DMS114 treated with DMSO at 0.1 percent for 48 hours (cell line): Measurements from ENCODE around the gene AGXT2.
"Not testable (repeated sequence)": the region's sequence is repeated elsewhere in the genome, so short reads cannot be mapped to it uniquely, and the experiment has no call there.

Experiments
- DNase-seq: peaks from one replicate; lab custom pipeline; 2025; ENCODE audit not compliant: unreplicated experiment; lab: John Stamatoyannopoulos, UW

AGXT2 gene

GRCh38 chr5:34976347-34976746 lies 71.4 kb downstream of the AGXT2 start:
- DNase-seq = no peak

- DNase-seq = not testable (repeated sequence)
Measured at GRCh38 chr5:34971655-34972054, 76.1 kb downstream of the AGXT2 start.

GRCh38 chr5:34970552-34970951 lies 77.2 kb downstream of the AGXT2 start:
- DNase-seq = no peak

GRCh38 chr5:34968258-34968657 lies 79.5 kb downstream of the AGXT2 start:
- DNase-seq = no peak

- no peak for DNase-seq
Measured at GRCh38 chr5:34967540-34967939, 80.2 kb downstream of the AGXT2 start.

- no peak for DNase-seq
Measured at GRCh38 chr5:34959323-34959722, 88.4 kb downstream of the AGXT2 start.

- DNase-seq = peak; percentile 31
Measured at GRCh38 chr5:34957857-34958690, 89.7 kb downstream of the AGXT2 start.

GRCh38 chr5:34957321-34957720 lies 90.4 kb downstream of the AGXT2 start:
- no peak for DNase-seq
